PFSK-1 (cell line): ENCODE data around the gene CNTN5.

Experiments
- POLR2AphosphoS5 ChIP-seq: IDR thresholded peaks from 2 replicates; pipeline ENCODE4 v1.6.1; 2012; ENCODE audit warnings: low read depth, mild to moderate bottlenecking, control low read depth, low read length, moderate library complexity
- REST ChIP-seq, 2 experiments: IDR thresholded peaks; 2 replicates each; pipeline versions ENCODE4 v1.6.1 to v1.8.0; 2011 to 2012; ENCODE audit warnings: low read depth in 2 of 2, low read length in 2 of 2, control low read depth in 1 of 2, inconsistent platforms in 1 of 2, mild to moderate bottlenecking in 1 of 2, moderate library complexity in 1 of 2; ENCODE audit not compliant: insufficient read depth in 1 of 2

DNA sequence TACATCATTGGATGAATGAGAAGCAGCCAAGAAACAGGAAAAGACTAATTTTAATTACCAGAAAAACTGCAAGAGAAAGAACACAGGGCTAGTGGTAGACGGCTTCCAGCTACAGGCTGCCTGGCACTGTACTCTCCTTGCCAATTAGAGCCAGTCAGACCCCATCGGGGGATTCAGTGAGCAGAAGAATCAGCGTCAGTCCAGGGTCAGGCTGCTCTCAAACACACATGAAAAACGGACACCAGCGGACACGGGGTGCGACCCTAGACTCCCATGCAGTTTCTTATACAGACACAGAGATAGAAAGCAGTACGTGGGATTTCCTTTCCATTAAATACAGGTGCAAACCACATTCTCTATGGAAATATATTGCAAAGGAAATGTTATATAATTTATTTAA lies 1.1 kb upstream of the CNTN5 start:
- TF ChIP-seq POLR2AphosphoS5 (no peak), REST (IDR thresholded peaks at IDR 0.05; ENCODE audit: insufficient read depth in 1 of 2, low read depth in 2 of 2, low read length in 2 of 2) (no peak)
